HCT116 (cell line): Measurements from ENCODE around the gene SOBP. TPM values are rescaled to one million over a fixed set of nuclear protein-coding genes. Genes with fewer than 3 reads are reported as not detected.

Source experiments
- ATAC-seq: fragments of 200-7000 bp; cut with Tn5 transposase; 2 replicates; pipeline ENCODE4 v1.9.1; 2020; ENCODE audit warnings: mild to moderate bottlenecking, moderate library complexity
- BruUV-seq: library from RNA; stranded (reverse); fragments of 400-500 nt; replicated peaks from 2 replicates; lab custom pipeline; 2021; lab: Mats Ljungman, UMichigan
- CTCF ChIA-PET: fragments of 300-600 bp; sonication (Branson Sonifier 250); formaldehyde crosslinking; loops from one replicate; lab custom pipeline; 2021; ENCODE audit warnings: antibody characterized with exemption; lab: Charles Lee
- POLR2A ChIA-PET: fragments of 300-600, 350-600 bp; sonication (Branson Sonifier 250); formaldehyde crosslinking; loops from one replicate; lab custom pipeline; 2021; ENCODE audit warnings: antibody characterized with exemption; lab: Charles Lee
- RAD21 ChIA-PET, 2 experiments: fragments of 300-600 bp; sonication (Branson Sonifier 250); formaldehyde crosslinking; loops; one replicate each; lab custom pipeline; 2023; ENCODE audit warnings: low total read pairs in 2 of 2; ENCODE audit not compliant: uncharacterized antibody in 2 of 2, unreplicated experiment in 2 of 2, low non-redundant PET in 1 of 2; lab: Charles Lee
- DNase-seq: peaks from one replicate; pipeline ENCODE4 v3.0.0-alpha.2; 2010; ENCODE audit warnings: low read depth, low spot score
- H2AFZ ChIP-seq: fragments of 200-600 bp; shearing (Covaris generic), sonication (generic); 2 replicates; pipeline ENCODE4 v1.6.1; 2017; ENCODE audit warnings: low read depth, mixed run types, mixed read lengths, antibody characterized with exemption, low read length; ENCODE audit not compliant: poor library complexity, severe bottlenecking
- H3K27ac ChIP-seq: 2 replicates; pipeline ENCODE4 v1.5.1; 2012; ENCODE audit warnings: low read depth, low read length
- H3K27me3 ChIP-seq: fragments of 200-600 bp; sonication (generic); 2 replicates; pipeline ENCODE4 v1.6.1; 2016; ENCODE audit warnings: mixed run types, low read length, mixed read lengths; ENCODE audit not compliant: insufficient read depth
- H3K36me3 ChIP-seq, 2 experiments: fragments of 200-500 bp in 1 of 2; fragments of 200-600 bp in 1 of 2; sonication (Bioruptor generic) in 1 of 2; sonication (generic) in 1 of 2; 2 replicates each; pipeline versions ENCODE4 v1.5.1 to v1.6.1; 2014 to 2016; ENCODE audit warnings: low read length in 2 of 2, inconsistent platforms in 1 of 2, mixed read lengths in 1 of 2, mixed run types in 1 of 2; ENCODE audit not compliant: insufficient read depth in 2 of 2, control insufficient read depth in 1 of 2
- H3K4me1 ChIP-seq, 2 experiments: fragments of 200-600 bp in 1 of 2; sonication (generic) in 1 of 2; 2 replicates each; pipeline versions ENCODE4 v1.5.1 to v1.6.1; 2012 to 2017; ENCODE audit warnings: low read length in 2 of 2, inconsistent platforms in 1 of 2, mild to moderate bottlenecking in 1 of 2, mixed read lengths in 1 of 2, mixed run types in 1 of 2, moderate library complexity in 1 of 2; ENCODE audit not compliant: insufficient read depth in 2 of 2, control insufficient read depth in 1 of 2
- H3K4me2 ChIP-seq: fragments of 200-600 bp; sonication (generic); 2 replicates; pipeline ENCODE4 v1.6.1; 2017; ENCODE audit warnings: mixed run types, low read length, mixed read lengths
- H3K4me3 ChIP-seq, 2 experiments: fragments of 200-600 bp in 1 of 2; sonication (generic) in 1 of 2; replicated peaks in 1 of 2; 2 replicates each; pipeline ENCODE4 v1.5.1; 2011 to 2016; ENCODE audit warnings: low read length in 2 of 2, control low read depth in 1 of 2, low read depth in 1 of 2, mild to moderate bottlenecking in 1 of 2, mixed read lengths in 1 of 2, mixed run types in 1 of 2
- H3K79me2 ChIP-seq: fragments of 200-600 bp; sonication (generic); 2 replicates; pipeline ENCODE4 v1.6.1; 2017; ENCODE audit warnings: mild to moderate bottlenecking, mixed run types, low read length, moderate library complexity, mixed read lengths; ENCODE audit not compliant: insufficient read depth
- H3K9ac ChIP-seq: fragments of 200-600 bp; sonication (generic); 2 replicates; pipeline ENCODE4 v1.6.1; 2016; ENCODE audit warnings: low read length, mixed read lengths
- H3K9me2 ChIP-seq: fragments of 200-600 bp; sonication (generic), shearing (Covaris generic); 2 replicates; pipeline ENCODE4 v1.6.1; 2017; ENCODE audit warnings: mixed run types, mild to moderate bottlenecking, moderate library complexity; ENCODE audit not compliant: insufficient read depth
- H3K9me3 ChIP-seq, 2 experiments: fragments of 200-500 bp in 1 of 2; fragments of 200-600 bp in 1 of 2; sonication (Bioruptor generic) in 1 of 2; sonication (generic) in 1 of 2; 2 replicates each; pipeline ENCODE4 v1.6.1; 2014 to 2017; ENCODE audit warnings: low read length in 2 of 2, mixed read lengths in 2 of 2, inconsistent platforms in 1 of 2, low read depth in 1 of 2, mild to moderate bottlenecking in 1 of 2, mixed run types in 1 of 2, moderate library complexity in 1 of 2; ENCODE audit not compliant: control insufficient read depth in 1 of 2, insufficient read depth in 1 of 2
- H4K20me1 ChIP-seq: fragments of 200-600 bp; sonication (generic), shearing (Covaris generic); 2 replicates; pipeline ENCODE4 v1.6.1; 2017; ENCODE audit warnings: mixed run types, mild to moderate bottlenecking, moderate library complexity; ENCODE audit not compliant: insufficient read depth
- CBX3 ChIP-seq: IDR thresholded peaks from 2 replicates; pipeline ENCODE4 v1.6.1; 2012; ENCODE audit warnings: low read depth
- CEBPB ChIP-seq: IDR thresholded peaks from 2 replicates; pipeline ENCODE4 v1.6.1; 2012; ENCODE audit warnings: low read depth
- EZH2 ChIP-seq: fragments of 200-600 bp; sonication (generic); IDR thresholded peaks from 2 replicates; pipeline ENCODE4 v1.6.1; 2017; ENCODE audit warnings: antibody characterized with exemption, mixed run types
- POLR2AphosphoS5 ChIP-seq: IDR thresholded peaks from 2 replicates; pipeline ENCODE4 v1.6.1; 2011; ENCODE audit warnings: mild to moderate bottlenecking, low read depth, low read length, moderate library complexity
- RAD21 ChIP-seq: IDR thresholded peaks from 2 replicates; pipeline ENCODE4 v1.6.1; 2012; ENCODE audit warnings: low read depth, mild to moderate bottlenecking
- REST ChIP-seq: IDR thresholded peaks from 2 replicates; pipeline ENCODE4 v1.6.1; 2012; ENCODE audit warnings: low read depth
- SRF ChIP-seq: IDR thresholded peaks from 2 replicates; pipeline ENCODE4 v1.6.1; 2012; ENCODE audit warnings: low read depth
- YY1 ChIP-seq: IDR thresholded peaks from 2 replicates; pipeline ENCODE4 v1.6.1; 2011; ENCODE audit warnings: low read length, low read depth, moderate library complexity, mild to moderate bottlenecking; ENCODE audit not compliant: insufficient replicate concordance; ENCODE audit errors: extremely low read depth
- ZNF274 ChIP-seq: fragments of 200-500 bp; sonication (Bioruptor generic); IDR thresholded peaks from 2 replicates; pipeline ENCODE4 v1.6.1; 2014; ENCODE audit warnings: mild to moderate bottlenecking, low read depth, low read length, inconsistent platforms
- intact Hi-C: fragments of 100-400 bp; cut with micrococcal nuclease; formaldehyde crosslinking; loops from 2 replicates; pipeline ENCODE4 v1.10.0; 2022
- total RNA-seq: library from RNA; stranded (reverse); gene quantifications from one replicate; pipeline ENCODE4 v1.2.1, GENCODE V29; 2021; ENCODE audit not compliant: unreplicated experiment

Gene SOBP
- total RNA-seq, 1 experiment from 2014 or later: 2.6 TPM

DNA sequence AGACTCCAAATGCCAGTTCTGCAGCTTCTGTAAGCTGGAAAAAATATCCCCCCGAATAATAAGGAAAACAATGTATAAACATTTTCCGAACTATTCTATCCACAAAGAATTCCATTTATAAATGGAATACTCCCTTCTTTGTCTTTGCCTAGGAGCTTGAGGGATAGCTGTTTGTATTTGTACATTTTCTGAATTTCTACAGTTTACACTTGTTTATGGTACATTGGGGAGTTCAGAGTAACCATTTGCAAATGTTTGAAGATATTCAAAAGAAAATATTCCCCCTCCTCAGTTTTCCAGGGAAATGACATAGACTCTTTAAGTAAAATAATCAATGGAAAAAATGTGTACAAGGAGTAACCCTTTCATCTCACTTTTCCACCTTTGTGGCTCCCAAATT is 149.6 kb downstream of the SOBP start:
- intact Hi-C loops: no loop called here
- Histone ChIP-seq H3K9me3 (no peaks in the 10 kb centered on the region), H3K27me3 (no peaks in the 10 kb centered on the region), H4K20me1 (no peaks in the 10 kb centered on the region), H3K9ac (no peak overlapping the region), H3K4me2 (no peak overlapping the region), H3K4me3 (no peak overlapping the region), H3K27ac (no peak overlapping the region), H2AFZ (no peak overlapping the region), H3K36me3 (no peaks in the 10 kb centered on the region), H3K9me2 (no peaks in the 10 kb centered on the region), H3K79me2 (no peaks in the 10 kb centered on the region), H3K4me1 (no peaks in the 10 kb centered on the region)
- ChIA-PET POLR2A (no interaction called here), CTCF (no interaction called here), RAD21 (no interaction called here)
- ATAC-seq (no peak), DNase-seq (no peak)
- no TSS peak for BruUV-seq
- TF ChIP-seq CBX3: no peak
- TF ChIP-seq YY1: no peak
- no peak for TF ChIP-seq CEBPB
- TF ChIP-seq SRF: no peak
- TF ChIP-seq ZNF274: no peak
- no peak for TF ChIP-seq EZH2
- no peak for TF ChIP-seq REST
- TF ChIP-seq POLR2AphosphoS5: no peak
- TF ChIP-seq RAD21: no peak
